NT2/D1 (cell line): ENCODE results near the gene NDRG4.

Source experiments
- YY1 ChIP-seq: IDR thresholded peaks from 2 replicates; pipeline ENCODE4 v1.6.1; 2011; ENCODE audit not compliant: insufficient read length, insufficient read depth
- ZNF274 ChIP-seq: IDR thresholded peaks from 2 replicates; pipeline ENCODE4 v1.6.1; 2011; ENCODE audit warnings: mild to moderate bottlenecking, low read depth, low read length

- TF ChIP-seq ZNF274 (no peak), YY1 (no peak)
These were observed 7.4 kb downstream of the NDRG4 start for GRCh38 chr16:58507195-58507962.
